NCI-H2029 treated with DMSO at 0.1 percent for 48 hours (cell line): Measurements from ENCODE around the gene IL22RA2.

Experiments
- DNase-seq: peaks from one replicate; lab custom pipeline; 2025; lab: John Stamatoyannopoulos, UW

IL22RA2 gene

DNA sequence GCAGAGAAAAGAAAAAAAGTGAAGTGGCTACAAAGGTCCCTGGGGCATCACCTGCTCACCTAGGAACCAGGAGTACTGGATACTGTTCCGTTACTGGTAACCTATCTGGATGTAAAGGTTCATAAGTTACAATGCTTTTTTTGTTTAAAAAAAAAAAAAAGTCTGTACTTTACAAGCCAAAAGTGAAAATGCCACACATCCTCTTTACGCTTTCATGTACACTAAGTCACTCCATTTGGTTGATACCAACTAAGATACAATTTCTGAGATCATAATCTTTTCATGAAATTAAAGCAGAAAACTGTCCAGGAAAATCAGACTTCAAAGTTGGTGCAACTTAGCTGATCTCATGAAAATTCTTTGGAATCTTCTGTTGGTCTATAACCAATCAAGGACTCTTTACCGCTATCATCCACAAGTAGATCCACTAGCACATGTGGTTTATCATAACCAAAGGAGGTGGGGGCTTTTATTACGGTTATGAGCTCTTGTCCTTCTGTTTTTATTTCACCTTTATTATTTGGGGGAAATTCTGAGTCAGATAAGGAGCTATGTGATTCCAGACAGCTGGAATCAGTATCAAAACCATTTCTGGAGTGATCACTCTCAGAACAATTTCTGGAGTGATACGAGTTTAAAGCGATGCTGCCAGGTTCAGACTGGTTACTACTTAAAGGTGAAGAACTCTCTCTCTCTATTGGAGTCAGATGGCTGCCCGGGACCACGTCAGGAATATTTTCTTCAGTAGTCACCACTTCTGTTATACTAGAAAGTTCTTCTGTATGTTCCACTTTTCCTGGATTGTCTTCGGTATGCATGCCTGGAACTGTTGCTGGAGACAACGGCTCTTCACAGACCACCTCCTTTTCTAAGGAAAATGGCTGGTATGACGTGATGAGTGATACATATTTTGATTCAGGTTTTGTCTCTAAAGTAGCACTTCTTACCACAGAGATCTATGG lies 24.5 kb upstream of the IL22RA2 start:
- DNase-seq: no peak

DNA sequence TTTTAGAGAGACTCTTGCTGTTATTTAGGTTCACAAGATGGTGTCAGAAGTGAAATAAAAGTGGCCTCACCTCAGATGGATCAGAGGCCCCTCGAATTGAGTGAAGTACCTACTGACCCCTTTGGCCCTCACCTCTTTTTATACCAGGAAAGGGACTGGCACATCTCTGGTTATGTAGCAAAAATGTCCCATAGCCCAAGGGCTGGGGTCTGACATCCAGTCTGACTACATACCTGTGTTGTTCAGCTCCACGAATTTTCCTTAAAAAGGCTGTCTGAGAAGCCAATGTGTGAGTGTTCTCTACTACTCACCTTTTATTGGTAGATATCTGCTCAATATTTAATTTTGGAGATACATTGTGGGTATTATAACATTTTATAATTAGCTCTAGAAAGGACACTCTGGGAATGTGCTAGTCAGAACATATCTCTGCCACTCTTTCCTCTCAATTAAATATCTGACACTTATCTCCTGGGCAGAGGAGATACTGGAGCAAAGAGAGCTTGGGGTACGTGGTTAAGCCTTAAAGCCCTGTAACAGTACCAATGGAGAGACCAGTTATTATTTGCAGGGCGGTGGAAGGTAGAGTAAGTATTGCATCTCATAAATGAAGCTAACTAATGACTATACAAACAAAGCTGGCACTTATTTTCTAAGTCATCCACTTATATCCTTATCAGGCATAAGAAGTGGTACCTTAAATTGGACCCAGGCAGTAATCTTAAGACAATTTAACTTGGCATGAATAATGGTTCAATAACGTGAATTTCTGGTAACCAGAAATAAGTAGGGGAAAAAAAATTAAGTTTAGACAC lies 20.0 kb upstream of the IL22RA2 start:
- DNase-seq: no peak

DNA sequence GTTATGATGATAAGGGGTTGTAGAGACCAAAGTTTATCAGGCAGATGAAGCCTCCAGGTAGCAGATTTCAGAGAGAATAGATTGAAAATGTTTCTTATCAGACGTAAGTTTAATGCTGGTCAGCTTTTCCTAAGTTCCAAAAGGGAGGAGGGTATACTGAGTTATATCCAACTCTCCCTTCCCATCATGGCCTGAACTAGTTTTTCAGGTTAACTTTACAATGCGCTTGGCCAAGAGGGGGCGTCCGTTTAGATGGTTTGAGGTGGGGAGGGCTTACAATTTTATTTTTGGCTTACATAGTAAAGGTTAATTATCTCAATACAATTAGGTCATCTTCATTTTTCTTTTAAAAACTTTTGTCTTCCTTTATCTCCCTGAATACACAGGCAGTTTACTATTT lies 19.4 kb upstream of the IL22RA2 start:
- no peak for DNase-seq

DNA sequence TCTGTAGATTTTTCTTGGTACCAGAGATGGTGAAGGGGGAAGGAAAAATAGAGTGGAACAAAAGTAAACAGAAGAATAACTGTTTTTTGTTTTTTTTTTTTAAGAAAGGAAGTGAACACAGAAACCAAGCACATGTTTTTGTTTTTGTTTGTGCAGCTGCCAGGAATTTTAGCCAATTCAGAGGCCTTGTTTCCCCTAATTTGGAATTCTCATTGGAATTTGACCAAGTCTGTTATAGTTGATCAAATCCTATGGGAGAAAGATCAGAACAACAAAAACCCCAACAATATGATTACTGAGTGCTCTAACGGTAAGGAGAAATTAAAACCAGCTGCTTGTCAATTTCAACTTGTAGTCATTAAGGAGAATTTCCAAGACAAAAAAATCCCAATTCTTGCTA lies 18.2 kb upstream of the IL22RA2 start:
- no peak for DNase-seq

DNA sequence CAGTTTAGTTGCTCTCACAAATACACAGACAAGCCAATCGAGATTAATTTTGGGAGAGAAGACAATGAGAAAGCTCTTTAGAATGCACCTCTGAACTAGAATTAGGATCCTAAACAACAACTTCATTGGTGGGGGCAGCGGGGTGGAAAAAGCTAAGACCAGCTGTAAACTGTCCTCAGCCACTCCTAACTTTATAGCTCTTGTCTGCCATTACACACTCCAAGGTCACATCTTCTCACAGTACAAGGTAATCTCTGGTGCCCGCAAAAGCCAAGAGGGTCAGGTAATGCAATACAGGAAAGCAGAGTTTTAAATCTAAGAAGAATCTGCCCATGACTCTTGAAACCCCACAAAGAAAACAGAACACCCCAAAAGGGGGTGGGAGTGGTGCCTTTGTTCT lies 17.8 kb upstream of the IL22RA2 start:
- DNase-seq: no peak

DNA sequence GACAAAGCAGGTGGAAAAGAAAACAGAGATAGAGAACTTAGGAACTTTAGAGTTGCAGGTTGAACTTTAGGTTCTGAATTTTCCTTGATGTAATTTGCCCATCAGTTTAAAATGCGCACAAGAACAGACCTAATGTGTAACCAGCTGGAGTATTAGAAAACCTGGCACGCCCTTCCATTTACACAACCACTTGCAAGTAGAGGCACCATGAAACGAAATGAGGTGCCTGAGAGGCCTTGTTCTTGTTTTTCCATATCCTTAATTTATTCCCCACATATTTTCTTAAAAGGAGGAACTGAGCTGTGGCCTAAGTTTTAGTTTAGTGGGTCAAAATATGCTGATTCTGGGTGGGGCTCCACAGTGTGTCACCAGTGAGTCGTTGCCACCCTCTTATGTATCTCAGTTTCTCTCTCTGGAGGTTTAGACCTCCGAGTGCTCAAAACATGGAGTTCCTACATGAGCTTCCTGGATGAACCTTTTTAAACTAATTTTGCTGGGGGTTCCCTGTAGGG lies 17.2 kb upstream of the IL22RA2 start:
- no peak for DNase-seq

DNA sequence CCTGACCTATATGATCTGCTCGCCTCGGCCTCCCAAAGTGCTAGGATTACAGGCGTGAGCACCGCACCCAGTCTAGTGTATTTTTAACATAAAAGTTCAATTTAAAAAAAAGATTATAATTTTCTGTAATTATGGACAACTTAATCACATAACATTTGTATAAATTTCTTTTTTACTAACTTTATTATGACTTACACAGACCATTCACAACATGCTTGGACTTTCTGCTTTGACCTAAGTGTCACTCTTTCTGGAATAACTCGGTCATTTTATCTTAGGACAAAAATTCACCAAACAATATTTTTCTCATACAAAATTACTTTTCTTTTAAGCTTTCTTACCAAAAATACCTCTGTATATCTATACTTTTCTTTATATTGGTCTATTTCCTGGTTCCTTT lies 15.4 kb upstream of the IL22RA2 start:
- DNase-seq: no peak

DNA sequence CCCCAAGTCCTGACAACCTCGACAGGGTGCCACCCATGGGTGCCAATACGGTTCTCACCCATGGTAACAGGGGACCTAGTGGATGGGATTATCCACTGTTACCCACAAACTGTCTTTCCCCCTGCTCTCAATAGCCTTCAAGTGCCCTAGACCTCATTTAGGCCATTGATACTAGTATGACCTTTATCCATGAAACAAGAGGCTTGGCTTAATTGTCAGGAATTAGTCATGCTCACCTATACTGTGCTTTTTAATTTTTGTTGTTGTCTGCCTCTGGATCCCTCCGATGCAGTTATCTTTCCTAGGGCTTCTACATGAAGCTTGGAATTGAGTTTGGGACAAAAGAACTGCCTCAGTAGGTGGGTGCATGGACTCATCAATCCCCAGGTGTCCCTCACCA lies 11.8 kb upstream of the IL22RA2 start:
- no peak for DNase-seq

DNA sequence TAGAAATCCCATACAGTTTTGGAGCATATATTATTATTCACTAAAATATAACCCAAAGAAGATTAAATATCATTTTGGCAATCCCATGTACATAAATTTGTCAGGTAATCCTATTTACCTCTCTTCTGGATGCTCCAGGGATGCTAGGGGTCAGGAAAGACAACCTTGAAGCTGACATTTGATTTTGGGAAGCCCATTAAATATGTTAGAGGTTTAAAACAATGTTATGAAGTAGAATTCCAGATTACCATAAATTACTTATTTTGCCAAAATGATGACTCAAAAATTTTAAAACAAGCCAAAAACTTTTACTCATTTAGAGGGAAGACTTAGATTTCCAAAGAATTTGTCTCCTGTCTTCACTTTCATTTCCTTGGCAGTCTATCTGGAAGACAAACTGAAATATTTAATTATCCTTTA lies 9.2 kb upstream of the IL22RA2 start:
- DNase-seq: no peak

DNA sequence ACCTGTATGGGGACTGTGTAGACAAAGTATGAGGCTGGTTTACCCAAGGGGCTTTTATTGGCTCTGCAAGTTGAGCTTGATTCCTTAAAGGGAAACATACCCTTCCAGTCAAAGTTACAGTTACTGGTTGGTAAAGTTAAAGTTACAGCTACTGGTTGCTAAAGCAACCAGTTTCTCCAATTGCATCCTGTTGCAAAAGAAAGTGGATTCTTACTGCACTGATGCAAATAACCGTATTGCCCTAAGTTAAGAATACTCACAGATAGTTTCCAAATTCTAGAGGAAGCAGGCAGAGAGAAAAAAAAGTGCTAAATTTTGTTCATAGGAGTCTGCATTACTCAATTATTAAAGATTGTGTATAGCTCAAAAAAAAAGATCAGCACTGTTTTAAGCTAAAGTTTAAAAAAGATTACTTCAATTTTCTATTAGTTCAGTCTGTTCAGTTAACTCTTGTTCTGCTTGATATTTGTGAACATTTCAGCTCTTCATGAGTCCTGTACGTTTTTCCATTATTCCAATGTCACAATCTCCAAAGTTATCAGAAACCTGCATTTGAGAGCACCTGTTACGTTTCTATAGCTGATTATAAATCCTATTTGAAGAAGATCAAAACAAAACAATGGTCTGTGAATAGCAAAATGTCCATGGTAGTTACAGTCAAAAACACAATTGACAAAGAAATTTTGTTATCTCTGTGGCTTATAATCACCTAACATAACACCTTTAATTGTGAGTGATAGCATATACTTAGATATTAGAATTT lies 8.6 kb upstream of the IL22RA2 start:
- DNase-seq: no peak

DNA sequence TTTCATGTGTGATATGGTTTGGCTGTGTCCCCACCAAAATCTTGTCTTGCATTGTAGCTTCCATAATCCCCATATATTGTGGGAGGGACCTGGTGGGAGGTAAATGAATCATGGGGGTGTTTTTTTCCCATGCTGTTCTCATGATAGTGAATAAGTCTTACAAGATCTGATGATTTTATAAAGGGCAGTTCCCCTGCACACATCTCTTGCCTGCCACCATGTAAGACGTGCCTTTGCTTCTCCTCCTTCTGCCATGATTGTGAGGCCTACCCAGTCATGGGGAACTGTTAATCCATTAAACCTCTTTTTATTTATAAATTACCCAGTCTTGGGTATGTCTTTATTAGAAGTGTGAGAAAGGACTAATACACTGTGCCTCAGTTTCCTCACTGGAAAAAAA lies 4.2 kb upstream of the IL22RA2 start:
- no peak for DNase-seq

DNA sequence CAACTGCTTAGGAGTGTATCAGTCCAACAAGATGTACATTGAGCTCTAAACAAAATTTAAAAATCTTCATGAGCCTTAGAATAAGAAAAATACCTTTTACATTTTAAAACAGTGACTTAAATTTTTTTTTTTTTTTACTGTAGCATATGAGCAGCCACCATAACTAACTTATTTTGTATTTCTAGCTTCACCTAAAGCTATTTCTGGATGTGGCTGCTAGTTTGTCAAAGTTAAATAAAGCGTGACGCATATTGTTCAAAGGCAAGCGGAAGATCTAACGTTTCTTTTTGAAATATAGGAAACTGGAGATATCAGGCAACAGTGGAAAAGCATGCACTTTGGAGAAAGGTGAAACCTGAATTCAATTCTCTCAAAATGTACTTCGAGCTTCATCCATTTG lies 3.3 kb upstream of the IL22RA2 start:
- DNase-seq: no peak

DNA sequence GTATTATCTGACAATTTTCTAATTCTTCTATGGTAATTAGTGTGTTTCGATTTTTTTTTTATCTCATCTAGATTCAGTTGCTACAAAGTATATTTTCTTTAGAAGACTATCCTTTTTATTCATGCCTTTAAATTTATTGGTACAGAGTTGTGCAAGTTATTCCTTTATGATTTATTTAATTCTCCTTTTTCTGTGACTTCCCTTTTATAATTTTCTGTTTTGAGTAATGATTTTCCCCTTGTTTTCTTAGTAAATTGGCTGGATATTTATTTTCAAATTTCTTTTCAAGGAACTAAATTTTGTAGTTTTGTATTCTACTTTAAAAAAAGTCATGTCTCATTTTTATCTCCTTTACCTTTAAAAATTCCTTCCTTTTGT lies 2.4 kb upstream of the IL22RA2 start:
- DNase-seq: no peak

DNA sequence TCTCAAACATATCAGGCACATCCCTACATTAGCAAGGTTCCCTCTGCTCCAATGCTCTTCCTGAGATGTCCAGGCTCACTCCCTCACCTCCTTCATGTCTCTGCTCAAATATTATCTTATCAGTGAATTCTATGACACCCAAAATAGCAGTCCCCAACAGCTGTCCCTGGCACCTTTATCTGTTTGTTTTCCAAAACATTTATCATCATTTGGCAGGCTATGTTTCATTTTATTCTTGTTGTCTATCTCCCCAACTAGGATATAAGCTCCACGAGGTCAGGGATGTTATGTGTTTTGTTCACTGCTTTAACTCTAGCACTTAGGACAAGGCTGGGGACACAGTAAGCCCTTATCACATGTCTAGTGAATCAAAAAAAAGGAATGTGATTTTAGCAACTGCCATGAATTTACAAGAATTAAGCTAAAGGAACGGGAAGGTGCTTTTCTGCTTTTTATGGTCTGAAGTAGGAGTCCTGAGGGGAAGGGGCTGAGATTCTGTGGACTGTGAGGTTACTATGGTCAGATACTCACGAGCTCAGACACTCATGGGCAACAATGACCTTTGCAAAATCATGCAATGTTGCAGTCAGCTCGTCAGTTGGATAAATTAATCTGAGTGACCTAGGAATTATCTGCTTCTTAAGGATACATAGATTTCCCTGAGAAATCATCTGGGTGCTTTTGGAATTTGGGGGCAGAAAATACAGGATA lies 1.9 kb upstream of the IL22RA2 start:
- DNase-seq: no peak

DNA sequence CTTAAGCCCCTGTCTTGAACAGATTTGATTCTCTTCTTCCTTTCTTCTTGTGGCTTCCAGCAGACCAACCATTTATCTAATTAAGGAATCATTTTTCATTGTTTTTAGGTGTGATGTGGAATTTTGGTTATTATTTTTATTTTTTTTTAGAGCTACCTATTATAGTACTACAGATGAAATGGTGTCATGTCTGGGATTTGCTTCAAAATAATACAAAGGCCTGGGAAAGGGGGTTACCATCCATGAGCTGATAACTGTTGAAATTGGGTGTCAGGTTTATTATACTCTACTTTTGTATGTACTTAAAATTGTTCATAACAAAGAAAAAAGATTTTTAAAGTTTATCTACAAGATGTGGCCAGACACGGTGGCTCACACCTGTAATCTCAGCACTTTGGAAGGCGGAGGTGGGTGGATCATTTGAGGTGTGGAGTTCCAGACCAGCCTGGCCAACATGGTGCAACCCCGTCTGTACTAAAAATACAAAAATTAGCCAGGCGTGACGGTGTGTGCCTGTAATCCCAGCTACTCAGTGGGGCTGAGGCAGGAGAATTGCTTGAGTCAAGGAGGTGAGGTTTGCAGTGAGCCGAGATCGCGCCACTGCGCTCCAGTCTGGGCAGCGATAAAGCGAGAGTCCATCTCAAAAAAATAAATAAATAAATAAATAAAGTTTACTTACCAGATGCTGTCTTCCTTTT lies 561 bp downstream of the IL22RA2 start:
- DNase-seq: no peak

DNA sequence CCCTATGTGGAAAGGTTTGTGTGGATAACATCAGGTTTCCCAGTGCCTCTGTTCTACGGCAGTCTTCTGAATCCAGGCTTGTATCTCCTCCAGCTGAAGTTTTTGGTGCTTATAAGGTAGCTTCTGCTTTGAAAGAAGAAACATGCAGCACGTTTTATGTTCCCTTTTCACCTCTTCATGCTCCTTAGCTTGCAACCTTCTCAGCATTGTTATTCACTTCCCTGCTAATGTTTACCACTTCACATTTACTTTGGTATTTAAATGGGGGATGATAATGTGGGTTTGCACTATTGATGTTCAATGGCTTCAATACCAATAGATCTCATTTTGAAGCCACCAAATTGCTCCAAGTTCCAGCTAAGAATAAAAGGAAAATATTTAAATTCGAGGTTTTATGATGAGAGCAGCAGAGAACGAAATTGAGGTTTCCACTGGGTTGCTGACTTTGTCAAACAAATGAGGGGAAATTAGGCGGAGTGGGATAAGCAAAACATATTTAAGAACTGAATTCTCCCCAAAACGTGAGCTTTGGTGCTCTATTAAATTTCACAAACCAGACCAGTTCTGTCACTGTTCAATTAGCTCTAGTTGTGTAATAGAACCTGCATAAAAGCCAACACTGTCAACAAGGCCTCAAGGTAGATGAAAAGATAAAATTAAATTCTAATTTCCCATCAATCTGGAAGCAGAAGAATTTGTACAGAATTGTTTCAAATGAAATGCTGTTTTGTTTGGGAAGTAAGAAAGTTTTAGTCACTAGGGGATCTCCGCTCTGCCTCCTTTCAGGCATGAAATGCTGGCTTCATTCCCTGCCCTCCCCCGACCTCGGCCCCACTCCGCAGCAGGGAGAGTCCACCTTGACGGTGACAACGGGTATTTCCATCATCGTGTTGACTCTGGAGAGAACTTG lies 1.4 kb downstream of the IL22RA2 start:
- no peak for DNase-seq

DNA sequence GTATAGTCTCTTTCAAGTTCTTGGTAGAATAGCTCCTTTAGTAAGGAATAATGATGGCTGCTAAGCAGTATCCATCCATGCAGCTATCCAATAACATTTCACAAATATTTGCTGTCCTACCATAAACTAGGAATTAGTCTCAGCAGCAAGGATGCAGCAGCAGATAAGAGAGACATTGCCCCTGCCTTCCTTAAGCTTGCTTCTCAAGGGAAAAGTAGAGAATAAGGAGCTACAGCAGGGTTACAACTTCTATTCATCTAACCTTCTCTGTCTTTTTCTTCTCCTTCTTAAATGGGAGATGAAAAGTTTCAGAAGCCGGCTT lies 2.4 kb downstream of the IL22RA2 start:
- no peak for DNase-seq

DNA sequence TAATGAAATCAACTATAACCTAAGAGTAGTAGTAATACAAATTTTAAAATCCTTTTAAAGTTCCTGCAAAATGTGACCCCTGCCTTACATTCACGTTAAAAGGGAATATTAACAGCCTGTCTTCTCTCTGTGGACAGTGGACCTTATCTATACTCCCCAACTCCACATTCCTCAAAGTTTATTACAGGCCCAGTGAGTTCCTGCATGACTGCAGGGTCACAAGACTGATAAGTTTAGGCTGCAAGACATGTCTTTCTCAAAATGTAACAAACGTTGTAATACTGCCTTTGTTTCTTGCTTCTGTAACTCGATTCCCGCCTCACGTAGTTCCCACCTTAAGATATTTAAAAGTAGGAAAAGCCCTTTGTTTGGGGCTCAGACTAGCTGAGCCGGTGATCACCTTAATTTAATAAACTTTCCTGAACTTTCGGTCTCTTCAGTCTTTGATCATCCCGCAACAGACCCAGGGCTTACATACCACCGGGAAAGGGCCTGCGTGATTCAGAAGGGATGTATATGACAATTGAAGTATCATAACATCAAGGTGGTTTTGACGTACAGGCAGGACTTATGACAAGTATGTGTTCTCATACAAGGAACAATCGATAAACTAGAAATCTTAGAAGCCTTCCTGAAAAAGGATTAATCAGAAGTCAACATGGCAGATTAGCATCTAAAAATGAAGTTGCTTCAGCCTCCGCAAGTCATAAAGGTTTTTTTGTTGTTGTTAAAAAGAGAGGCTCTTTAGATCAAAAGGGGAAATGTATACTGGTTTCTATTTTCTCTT lies 3.0 kb downstream of the IL22RA2 start:
- DNase-seq: no peak

DNA sequence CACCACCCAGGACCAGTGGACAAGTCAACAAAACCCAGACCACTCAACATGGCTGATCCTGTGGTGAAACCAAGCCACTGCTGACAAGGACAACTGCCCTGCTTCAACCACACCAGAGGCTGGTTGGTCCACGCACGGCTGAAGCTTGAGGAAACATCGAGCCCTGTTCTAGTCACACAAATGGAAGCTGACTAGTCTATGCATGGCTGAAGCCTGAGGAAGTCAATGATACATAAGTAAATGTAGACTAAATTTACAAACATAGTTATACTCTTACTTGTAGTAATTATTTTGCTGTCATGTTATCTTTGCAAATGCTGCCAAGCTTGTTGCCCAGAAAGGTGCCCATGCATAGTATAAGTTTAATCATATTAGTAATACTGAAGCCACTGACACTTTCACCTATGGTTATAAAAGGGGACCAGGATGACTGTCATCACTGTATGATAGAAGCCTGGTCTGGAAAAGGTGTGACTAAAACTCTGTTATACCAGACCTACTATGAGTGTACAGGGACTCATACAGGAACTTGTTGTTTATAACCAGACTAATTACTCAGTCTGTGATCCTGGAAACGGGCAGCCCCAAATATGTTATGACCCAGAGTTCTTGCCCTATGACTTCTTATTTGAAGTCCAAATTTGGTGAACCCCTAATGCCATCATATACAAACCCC lies 5.6 kb downstream of the IL22RA2 start:
- no peak for DNase-seq
